ENCODE results near the gene HHATL.

DNA sequence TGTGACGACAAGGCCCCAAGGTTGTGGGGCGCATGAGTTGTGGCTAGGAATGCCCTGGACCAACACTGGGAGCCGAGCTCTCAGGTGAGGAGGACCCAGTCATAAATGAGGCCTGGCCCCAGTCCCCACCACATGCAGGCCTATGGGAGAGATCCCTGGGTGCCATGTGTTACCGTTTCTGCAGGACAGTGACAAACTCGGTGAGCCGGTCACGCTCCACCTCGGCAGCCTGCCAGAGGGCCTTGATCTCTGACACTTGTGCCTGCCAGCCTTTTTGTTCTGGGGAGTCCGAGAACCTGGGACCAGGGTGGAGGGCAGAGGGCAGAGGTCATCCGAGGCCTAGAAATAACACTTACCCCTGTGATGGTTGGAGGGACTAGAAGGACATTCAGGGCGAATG lies 27.7 kb upstream of the HHATL start:
- TF ChIP-seq TBP (IDR thresholded peaks at IDR 0.05; ENCODE audit: low read depth, low read length) = no peak
- TF ChIP-seq CTCF (IDR thresholded peaks at IDR 0.05; ENCODE audit: control extremely low read depth in 1 of 3, insufficient read depth in 1 of 3, low read depth in 1 of 3, low read length in 3 of 3) = no peak
- no peak for TF ChIP-seq HDAC6 (IDR thresholded peaks at IDR 0.05; ENCODE audit: low read depth, low read length)
- no peak for TF ChIP-seq YY1 (IDR thresholded peaks at IDR 0.05; ENCODE audit: low read depth, low read length)
- TF ChIP-seq EZH2 (IDR thresholded peaks at IDR 0.05; ENCODE audit: low read depth, low read length, severe bottlenecking) = no peak
- no peak for TF ChIP-seq RFX5 (IDR thresholded peaks at IDR 0.05; ENCODE audit: borderline replicate concordance, low read depth, low read length)
- no peak for TF ChIP-seq POU5F1 (IDR thresholded peaks at IDR 0.05; ENCODE audit: low read depth, low read length)
- TF ChIP-seq ASH2L (IDR thresholded peaks at IDR 0.05; ENCODE audit: low read length) = no peak
- no peak for TF ChIP-seq TEAD4 (IDR thresholded peaks at IDR 0.05; ENCODE audit: low read depth, low read length)
